ENCODE results near the gene SLC25A13.

DNA sequence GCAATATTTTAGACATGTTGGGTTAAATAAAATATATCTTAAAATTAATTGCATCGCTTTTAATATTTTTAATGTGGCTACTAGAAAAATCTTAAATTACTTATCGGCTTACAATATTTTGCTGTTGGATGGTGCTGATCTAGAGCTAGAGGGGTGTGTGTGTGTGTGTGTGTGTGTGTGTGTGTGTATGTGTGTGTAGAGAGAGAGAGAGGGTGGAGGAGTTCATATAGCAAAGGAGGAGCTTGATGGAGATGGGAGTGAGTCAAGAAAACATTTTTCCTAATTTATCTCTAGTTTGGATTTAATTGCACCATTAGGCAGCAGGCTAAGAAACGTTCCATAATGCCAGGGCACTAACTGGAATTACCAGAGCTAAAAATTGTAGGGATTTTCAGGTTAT is 10.4 kb upstream of the SLC25A13 start:
- TF ChIP-seq, protein P1, sequence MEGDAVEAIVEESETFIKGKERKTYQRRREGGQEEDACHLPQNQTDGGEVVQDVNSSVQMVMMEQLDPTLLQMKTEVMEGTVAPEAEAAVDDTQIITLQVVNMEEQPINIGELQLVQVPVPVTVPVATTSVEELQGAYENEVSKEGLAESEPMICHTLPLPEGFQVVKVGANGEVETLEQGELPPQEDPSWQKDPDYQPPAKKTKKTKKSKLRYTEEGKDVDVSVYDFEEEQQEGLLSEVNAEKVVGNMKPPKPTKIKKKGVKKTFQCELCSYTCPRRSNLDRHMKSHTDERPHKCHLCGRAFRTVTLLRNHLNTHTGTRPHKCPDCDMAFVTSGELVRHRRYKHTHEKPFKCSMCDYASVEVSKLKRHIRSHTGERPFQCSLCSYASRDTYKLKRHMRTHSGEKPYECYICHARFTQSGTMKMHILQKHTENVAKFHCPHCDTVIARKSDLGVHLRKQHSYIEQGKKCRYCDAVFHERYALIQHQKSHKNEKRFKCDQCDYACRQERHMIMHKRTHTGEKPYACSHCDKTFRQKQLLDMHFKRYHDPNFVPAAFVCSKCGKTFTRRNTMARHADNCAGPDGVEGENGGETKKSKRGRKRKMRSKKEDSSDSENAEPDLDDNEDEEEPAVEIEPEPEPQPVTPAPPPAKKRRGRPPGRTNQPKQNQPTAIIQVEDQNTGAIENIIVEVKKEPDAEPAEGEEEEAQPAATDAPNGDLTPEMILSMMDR (conservative IDR thresholded peaks at IDR 0.05; ENCODE audit: low read depth, low read length), result no peak
- TF ChIP-seq SMC3 (IDR thresholded peaks at IDR 0.05; ENCODE audit: low read depth, low read length) (no peak), RFX5 (IDR thresholded peaks at IDR 0.05; ENCODE audit: low read depth, low read length) (no peak)

All from IMR-90 (cell line).